Ureter (tissue), 1 donor: ENCODE results near the gene MEMO1. TPM values are rescaled to one million over a fixed set of nuclear protein-coding genes. Genes with fewer than 3 reads are reported as not detected.
"Not testable (repeated sequence)": the region's sequence is repeated elsewhere in the genome, so short reads cannot be mapped to it uniquely, and the experiment has no call there.

Experiments used
- DNase-seq: peaks from one replicate; pipeline ENCODE4 v3.0.0-alpha.2; 2020; ENCODE audit warnings: low spot score
- total RNA-seq: library from RNA; stranded (reverse); gene quantifications from one replicate; pipeline ENCODE4 v1.2.4, GENCODE V29; 2023
- donor health status: DM: yes; HTN: yes; CAD: no.

Gene MEMO1
- total RNA-seq, 1 donor from 2014 or later = 58.0 TPM

DNA sequence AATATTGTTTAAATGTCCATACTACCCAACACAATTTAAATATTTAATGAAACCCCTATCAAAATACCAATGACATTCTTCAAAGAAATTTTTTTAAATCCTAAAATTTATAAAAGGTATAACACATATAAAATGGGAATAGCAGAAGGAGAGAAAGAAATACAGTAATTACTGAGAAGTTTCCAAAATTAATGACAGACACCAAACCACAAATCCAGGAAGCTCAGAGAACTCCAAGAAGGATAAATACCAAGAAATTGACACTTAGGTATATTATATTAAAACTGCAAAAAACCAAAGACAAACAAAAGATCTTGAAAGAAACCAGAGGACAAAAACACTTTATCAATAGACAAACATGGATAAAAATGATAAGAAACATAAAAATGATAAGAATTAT lies 101.1 kb downstream of the MEMO1 start:
- no peak for DNase-seq

DNA sequence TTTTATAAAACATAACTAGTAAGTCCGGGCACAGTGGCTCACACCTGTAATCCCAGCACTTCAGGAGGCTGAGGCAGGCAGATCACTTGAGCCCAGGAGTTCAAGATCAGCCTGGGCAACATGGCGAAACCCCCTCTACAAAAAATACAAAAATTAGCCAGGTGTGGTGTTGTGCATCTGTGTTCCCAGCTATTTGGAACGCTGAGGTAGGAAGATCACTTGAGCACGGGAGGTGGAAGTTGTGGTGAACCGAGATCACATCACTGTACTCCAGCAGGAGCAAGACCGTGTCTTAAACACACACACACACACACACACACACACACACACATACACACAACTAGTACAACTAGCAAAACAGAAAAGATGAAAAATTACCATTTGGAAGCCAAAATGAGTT lies 103.3 kb downstream of the MEMO1 start:
- DNase-seq = not testable (repeated sequence)

DNA sequence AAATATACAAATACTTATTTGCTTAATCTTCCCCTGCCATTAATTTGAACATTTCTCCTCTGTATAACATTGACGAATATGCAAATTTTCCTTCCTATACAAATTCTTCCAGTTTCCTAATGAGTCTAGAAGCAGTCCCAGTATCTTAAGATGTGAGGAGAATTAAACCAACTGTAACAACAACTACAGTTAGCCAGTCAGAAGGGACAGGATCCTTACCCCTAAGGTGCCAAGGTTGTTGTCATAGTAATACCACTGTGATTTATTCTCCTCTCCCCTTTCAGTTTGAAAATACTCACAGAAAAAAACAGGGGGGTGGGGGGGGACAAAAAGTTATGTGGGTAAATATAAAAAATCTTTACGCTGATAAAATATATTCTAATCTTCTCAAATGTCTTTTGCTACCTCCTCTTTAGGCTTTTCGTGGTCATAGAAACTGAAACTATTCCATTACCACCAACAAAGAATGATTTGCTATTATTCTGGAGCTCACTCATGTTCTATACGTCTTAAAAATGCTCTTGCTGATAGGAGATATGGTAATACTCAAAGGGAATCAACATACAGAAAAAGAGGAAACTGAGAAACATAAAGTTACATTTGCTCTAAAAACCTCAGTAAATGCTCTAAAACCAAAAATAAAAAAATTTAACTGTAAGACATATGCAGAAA lies 107.6 kb downstream of the MEMO1 start:
- no peak for DNase-seq

DNA sequence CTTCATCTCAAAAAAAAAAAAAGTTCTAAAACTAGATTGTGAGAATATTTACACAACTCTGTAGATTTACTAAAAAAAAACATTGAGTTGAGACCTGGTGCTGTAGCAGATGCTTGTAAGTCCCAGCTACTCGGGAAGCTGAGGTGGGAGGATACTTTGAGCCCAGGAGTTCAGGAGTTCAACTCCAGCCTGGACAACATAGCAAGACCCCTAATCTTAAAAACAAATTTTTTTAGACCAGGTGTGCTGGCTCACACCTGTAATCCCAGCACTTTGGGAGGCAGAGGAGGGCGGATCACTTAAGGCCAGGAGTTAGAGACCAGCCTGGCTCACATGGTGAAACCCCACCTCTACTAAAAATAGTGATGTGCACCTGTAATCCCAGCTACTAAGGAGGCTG lies 108.9 kb downstream of the MEMO1 start:
- DNase-seq = no peak

DNA sequence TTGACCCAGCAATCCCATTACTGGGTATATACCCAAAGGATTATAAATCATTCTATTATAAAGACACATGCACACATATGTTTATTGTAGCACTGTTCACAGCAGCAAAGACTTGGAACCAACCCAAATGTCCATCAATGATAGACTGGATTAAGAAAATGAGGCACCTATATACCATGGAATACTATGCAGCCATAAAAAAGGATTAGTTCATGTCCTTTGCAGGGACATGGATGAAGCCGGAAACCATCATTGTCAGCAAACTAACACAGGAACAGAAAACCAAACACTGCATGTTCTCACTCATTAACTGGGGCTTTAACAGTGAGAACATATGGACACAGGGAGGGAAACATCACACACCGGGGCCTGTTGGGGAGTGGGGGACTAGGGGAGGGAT lies 110.7 kb downstream of the MEMO1 start:
- DNase-seq = not testable (repeated sequence)

DNA sequence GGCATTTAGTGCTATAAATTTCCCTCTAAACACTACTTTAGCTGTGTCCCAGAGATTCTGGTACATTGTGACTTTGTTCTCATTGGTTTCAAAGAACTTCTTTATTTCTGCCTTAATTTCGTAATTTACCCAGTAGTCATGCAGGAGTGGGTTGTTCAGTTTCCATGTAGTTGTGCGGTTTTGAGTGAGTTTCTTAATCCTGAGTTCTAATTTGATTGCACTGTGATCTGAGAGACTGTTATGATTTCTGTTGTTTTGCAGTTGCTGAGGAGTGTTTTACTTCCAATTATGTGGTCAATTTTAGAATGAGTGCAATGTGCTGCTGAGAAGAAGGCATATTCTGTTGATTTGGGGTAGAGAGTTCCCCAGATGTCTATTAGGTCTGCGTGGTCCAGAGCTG lies 112.5 kb downstream of the MEMO1 start:
- not testable (repeated sequence) for DNase-seq

DNA sequence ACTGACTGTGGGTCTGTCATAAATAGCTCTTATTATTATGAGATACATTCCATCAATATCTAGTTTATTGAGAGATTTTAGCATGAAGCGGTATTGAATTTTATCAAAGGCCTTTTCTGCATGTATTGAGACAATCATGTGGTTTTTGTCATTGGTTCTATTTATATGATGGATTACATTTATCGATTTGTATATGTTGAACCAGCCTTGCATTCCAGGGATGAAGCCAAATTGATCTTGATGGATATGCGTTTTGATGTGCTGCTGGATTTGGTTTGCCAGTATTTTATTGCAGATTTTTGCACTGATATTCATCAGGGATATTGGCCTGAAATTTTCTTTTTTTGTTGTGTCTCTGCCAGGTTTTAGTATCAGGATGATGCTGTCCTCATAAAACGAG lies 113.5 kb downstream of the MEMO1 start:
- not testable (repeated sequence) for DNase-seq

DNA sequence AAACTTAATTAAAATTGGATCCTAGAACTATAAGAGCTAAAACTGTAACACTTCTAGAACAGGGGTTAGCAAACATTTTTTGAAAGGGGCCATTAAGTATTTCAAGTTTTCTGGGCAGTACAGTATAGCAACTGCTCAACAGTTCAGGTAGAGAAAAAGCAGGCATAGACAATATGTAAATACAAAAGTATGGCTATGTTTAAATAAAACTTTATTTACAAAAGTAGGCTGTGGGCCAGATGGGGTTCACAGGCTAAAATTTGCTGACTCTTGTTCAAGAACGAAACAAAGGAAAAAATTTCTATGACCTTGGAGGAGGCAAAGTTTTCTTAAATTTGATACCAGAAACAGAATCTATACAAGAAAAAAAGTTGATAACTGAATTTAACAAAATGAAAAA lies 114.5 kb downstream of the MEMO1 start:
- no peak for DNase-seq

DNA sequence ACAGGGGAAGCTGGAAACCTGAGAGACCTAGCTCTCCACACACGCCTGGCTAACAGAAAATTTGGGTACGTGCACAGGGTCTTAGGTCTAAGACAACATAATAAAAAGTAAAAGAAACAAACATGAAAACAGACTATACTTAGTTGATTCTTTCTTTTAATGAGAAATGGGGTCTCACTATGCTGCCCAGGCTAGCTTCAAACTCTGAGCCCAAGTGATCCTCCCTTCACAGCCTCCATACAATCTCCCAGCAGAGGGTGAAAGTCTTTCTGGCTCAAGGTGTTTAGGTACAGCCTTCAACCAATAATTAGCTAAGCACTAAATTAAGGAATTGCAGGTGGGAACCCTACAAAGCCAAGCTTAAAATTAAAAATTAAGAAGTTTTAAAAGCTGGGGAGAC lies 116.2 kb downstream of the MEMO1 start:
- DNase-seq = no peak

DNA sequence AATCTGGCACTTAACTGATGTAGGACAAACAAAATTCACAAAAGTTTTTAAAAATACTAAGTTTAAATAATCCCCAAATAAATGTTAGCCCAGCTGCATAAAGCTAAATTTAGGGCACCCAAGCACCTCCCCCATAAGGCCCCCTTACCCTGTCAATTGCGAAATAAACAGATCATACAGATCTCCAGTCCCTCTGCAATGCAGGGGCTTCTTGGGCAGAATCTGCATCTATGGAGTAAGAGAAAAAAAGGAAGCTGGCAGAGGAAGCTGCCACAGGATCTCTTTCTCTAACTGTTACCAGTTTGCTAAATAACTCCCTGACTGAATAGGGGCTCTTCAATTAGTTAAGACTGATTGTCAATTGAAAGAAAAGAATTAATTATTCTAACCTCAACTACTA lies 117.7 kb downstream of the MEMO1 start:
- DNase-seq = no peak

DNA sequence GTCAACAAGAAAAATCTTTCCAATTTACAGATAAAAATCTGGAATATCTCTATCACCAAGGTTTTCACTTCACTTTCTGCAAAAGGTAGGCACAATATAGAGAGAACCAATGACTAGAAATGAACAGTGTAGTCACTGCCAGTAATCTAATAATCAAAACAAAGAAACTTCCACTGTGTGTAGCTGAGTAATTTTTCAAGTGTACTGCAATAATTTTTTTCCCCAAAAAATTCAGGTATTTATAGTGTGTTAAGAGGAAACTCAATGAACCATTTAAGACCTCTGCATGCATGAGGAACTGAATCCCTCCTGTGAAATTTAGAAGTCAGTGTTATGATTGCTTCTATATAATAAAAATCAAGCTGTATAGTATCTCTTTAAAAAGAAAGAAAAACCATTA lies 121.8 kb downstream of the MEMO1 start:
- no peak for DNase-seq

DNA sequence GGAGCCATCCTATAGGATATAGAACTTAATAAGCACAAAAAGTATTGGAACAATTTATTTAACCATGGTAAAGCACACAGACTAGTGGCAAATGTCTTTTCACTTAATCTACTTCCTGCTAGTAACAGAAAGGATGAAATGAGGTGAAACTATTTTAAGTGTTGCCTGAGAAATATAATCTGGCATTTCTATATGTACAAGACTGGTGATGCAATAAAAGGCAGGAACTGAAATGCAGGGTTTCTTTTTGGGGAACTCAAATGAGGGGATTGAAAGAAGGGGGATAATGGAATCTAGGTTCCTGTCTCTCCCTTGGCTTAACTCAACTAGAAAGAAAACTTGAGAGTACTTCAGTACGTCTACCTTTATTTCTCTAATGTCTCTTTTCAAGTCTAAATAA lies 122.3 kb downstream of the MEMO1 start:
- no peak for DNase-seq

DNA sequence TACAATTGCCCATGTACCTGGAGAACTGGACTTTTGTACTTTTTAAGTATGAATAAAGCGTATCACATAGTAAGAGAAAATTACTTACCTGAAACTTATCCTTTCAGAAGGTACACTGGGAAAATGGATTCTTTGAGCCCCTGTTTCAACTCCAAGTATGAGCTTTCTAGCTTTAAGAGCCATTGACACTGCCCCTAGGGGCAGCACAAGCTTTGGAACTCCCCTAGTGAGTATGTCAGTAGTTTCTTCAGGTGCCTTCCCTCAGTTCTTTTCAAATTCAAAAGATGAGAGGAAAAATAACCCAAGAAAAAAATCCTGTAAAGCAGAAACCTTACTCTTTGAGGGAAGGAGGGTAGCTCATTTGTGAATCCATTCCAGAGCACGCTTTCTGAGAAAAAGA lies 124.1 kb downstream of the MEMO1 start:
- no peak for DNase-seq

DNA sequence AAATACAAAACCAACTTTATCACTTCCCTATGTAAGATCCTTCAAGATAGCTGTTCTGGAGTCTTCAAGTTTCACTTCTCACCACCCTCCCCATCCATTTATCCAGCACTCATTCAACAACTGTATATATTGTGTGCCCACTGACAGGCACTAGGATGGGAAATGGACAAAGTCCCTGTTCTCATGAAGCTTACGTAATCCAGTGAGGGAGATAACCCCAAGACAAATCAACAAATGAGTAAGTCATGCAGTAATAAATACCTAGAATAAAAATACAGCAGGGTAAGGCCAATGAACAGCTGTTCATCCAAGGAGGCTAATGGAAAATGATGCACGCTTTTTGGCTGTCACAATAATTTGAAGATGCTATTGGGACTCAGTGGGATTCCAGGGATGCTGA lies 133.8 kb downstream of the MEMO1 start:
- DNase-seq = no peak

DNA sequence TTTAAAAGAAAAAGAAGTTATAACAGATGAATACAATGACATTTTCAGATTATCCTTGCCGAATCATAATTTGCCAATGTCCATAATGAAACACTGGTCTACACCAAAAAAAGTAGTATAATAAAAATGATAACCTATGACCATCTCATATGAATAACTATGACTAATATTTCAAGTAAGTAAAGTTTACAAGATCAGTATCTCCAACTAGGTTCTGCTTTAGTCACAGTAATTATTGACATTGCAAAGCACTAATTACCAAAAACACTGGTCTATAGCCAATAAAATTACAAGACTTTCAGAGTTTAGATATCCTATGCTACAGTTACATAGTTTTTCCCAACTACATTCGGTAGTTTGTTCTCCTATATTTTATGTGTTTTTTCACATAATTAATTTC lies 136.7 kb downstream of the MEMO1 start:
- no peak for DNase-seq

DNA sequence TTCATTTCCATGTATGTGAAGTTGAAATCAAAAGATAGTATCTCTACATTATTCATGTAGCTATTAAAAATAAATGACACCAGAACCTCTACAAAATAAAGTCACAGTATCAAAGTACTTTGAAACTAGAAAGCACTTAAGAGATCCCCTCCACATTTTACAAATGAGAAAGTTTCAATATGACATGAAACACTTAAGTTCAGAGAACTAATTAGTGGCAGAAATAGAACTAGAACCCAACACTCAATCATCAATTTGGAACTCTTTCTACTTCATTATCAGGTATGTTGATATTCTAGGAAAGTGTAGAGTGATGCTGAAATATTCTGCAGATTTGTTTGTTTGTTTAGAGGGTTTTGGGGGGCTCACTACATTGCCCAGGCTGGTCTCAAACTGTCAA lies 145.6 kb downstream of the MEMO1 start:
- DNase-seq = no peak

DNA sequence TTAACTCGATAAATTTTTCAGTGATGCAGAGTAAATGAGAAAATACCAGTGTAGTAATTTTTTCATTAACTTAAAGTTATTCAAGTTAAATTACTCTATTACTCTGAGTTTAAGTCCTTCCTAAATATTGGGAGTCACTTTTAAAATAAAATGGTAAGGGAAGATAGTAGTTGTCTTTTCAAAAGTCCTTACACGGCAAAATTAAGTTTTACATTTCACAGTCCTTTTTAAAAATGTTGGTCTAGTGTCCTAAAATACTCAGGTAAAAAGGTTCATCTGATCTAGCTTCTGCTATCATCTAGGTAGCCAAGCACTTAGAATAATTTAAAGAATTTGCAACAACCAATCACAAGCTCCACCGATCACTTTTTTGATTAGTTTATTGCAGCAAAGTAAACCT lies 146.9 kb downstream of the MEMO1 start:
- no peak for DNase-seq

DNA sequence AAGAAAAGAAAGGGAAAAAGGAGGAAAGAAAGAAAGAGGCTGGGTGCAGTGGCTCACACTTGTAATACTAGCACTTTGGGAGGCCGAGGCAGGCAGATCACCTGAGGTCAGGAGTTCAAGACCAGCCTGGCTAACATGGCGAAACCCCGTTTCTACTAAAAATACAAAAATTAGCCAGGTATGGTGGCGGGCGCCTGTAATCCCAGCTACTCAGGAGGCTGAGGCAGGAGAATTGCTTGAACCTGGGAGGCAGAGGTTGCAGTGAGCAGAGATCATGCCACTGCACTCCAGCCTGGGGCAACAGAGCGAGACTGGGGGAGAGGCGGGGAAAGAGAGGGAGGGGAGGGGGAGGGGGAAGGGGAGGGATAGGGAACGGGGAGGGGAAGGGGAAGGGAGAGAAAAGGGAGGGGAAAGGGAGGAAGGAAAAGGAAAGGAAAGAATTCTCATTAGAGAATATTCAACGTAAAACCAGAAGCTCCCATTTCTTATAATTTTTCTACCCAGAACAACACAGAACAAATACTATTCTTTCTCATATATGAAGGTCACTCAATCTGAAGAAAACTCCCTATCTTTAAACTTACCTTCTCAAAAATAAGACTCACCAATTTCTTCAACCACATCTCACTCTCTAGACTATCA lies 147.7 kb downstream of the MEMO1 start:
- not testable (repeated sequence) for DNase-seq

DNA sequence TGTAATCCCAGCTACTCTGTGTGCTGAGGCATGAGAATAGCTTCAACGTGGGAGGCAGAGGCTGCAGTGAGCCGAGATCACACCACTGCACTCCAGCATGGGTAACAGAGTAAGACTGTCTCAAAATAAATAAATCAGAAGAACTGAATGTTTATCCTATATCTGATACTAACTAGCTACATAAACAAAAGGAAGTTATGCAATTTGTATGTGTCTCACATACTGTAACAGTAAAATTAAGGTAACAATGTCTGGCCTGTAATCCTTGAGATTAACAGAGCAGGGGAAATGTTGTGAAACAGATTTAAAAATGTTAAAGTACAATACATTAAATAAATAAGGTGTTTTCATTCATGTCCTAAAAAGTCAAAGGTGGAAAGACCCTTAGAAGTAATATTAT lies 150.8 kb downstream of the MEMO1 start:
- DNase-seq = no peak

DNA sequence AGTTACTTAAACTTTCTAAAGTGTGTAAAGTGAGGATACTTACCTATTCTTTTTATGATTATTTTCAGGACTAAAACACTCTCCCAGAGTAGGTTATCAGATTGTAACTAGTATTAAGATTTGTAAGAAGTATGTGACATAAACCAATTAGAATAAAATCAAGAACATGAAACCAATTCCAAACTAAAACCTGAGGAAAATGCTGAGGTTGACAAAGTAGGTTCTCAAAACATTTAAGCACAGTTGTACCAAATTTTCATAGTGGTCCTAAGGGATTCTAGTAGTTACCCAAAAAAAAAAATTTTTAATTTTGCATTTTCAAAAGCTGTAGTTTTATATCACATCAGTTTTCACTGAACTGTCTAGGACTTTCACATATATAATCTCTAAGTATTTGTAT lies 157.3 kb downstream of the MEMO1 start:
- DNase-seq = no peak

DNA sequence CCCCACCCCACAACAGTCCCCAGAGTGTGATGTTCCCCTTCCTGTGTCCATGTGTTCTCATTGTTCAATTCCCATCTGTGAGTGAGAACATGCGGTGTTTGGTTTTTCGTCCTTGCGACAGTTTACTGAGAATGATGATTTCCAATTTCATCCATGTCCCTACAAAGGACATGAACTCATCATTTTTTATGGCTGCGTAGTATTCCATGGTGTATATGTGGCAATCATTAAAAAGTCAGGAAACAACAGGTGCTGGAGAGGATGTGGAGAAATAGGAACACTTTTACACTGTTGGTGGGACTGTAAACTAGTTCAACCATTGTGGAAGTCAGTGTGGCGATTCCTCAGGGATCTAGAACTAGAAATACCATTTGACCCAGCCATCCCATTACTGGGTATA lies 168.7 kb downstream of the MEMO1 start:
- not testable (repeated sequence) for DNase-seq

DNA sequence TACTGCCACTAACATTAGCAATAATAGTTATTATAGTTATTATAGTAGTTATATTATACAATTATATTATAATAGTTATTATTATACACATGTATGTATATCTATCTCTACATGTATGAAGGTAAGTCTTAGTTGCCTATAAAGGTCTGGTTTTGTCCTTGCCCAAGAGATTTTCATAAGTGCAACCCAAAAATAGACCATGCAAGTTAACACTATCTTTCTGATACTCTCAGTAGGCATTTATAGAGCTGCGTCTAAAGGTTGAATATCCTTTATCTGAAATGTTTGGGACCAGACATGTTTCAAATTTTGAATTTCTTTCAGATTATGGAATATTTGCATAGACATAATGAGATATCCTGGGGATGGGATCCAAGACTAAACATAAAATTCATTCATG lies 175.4 kb downstream of the MEMO1 start:
- DNase-seq = no peak

DNA sequence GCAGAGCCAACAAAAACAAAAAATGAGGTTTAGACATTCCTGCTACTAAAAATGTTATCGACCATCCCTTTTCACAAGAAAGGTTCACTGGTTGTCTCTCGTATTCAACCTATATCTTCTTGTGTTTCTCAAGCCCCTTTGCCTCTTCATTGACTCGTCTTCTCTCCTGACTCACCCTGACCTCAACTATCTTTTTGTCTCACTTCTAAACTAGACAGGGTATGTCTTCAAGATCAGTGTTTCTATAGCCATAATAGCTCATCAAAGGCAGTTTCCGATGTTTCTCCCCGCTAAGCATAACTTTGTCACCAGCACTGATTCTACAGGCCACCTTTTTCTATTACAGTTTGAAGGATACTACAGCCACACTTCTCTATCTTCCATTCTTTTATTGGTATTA lies 178.4 kb downstream of the MEMO1 start:
- DNase-seq = no peak

DNA sequence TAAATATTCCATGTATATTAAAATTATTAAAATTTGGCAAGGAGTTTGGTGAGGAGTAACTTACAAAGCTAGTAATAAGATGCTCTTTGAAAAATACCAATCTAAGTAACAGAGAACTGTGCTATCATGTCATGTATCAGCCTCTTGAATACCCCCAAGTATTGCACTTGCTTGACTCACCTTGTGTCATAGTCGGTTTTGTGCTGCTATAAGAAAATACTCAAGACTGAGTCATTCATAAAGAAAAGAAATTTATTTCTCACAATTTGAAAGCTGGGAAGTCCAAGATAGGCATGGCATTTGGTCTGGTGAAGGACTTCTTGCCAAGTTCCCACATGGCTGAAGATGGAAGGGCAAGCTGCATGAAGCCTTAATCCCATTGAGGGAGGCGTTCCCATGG lies 179.2 kb downstream of the MEMO1 start:
- DNase-seq = no peak
